NOMO-1 treated with dmso at 0.1 percent for 144 hours (cell line): ENCODE results near the gene SPRY4.
"Not testable (repeated sequence)": the region's sequence is repeated elsewhere in the genome, so short reads cannot be mapped to it uniquely, and the experiment has no call there.

ENCODE experiments used
- DNase-seq: peaks from one replicate; lab custom pipeline; 2025; ENCODE audit not compliant: unreplicated experiment; lab: John Stamatoyannopoulos, UW

SPRY4 gene

GRCh38 chr5:142264084-142264483 is 60.7 kb downstream of the SPRY4 start:
- not testable (repeated sequence) for DNase-seq

- no peak for DNase-seq
Observed at GRCh38 chr5:142263346-142263745, 61.5 kb downstream of the SPRY4 start.

- DNase-seq = no peak
Observed at GRCh38 chr5:142262683-142263082, 62.1 kb downstream of the SPRY4 start.
